GM21786 (cell line): ENCODE results near the gene ARHGEF19.

Experiments used
- ATAC-seq: cut with Tn5 transposase; IDR thresholded peaks from one replicate; pipeline ENCODE4 v1.9.1; 2021; ENCODE audit not compliant: unreplicated experiment

ARHGEF19 gene

GRCh38 chr1:16151196-16151994, 61.1 kb downstream of the ARHGEF19 start:
- no peak for ATAC-seq

GRCh38 chr1:16150508-16150907, 61.9 kb downstream of the ARHGEF19 start:
- ATAC-seq: no peak

GRCh38 chr1:16149702-16150488, 62.6 kb downstream of the ARHGEF19 start:
- ATAC-seq: no peak

GRCh38 chr1:16149146-16149545, 63.3 kb downstream of the ARHGEF19 start:
- ATAC-seq: no peak

- no peak for ATAC-seq
Observed at GRCh38 chr1:16148329-16149092, 63.9 kb downstream of the ARHGEF19 start.
